Subcutaneous abdominal adipose tissue (tissue), 5 donors: ENCODE data around the gene CYB5D1.

Experiments used
- H3K27ac ChIP-seq: one replicate; pipeline ENCODE4 v1.7.0; 2013; ENCODE audit warnings: low read depth, mild to moderate bottlenecking, inconsistent platforms, low read length, moderate library complexity
- H3K27me3 ChIP-seq, 5 donors: one replicate each; pipeline ENCODE4 v1.7.0; 2013; ENCODE audit warnings: low read length in 5 of 5, inconsistent platforms in 1 of 5; ENCODE audit not compliant: control insufficient read depth in 5 of 5, insufficient read depth in 4 of 5
- H3K36me3 ChIP-seq, 5 donors: one replicate each; pipeline ENCODE4 v1.7.0; 2013; ENCODE audit warnings: low read length in 5 of 5; ENCODE audit not compliant: control insufficient read depth in 5 of 5, insufficient read depth in 5 of 5
- H3K4me1 ChIP-seq, 5 donors: one replicate each; pipeline ENCODE4 v1.7.0; 2013; ENCODE audit warnings: low read length in 5 of 5, mild to moderate bottlenecking in 3 of 5, moderate library complexity in 1 of 5; ENCODE audit not compliant: control insufficient read depth in 5 of 5, insufficient read depth in 5 of 5
- H3K4me3 ChIP-seq, 5 donors: one replicate each; pipeline ENCODE4 v1.7.0; 2013; ENCODE audit warnings: low read length in 5 of 5, low read depth in 1 of 5
- H3K9ac ChIP-seq, 5 donors: one replicate each; pipeline ENCODE4 v1.7.0; 2013; ENCODE audit warnings: low read length in 5 of 5, mild to moderate bottlenecking in 4 of 5, moderate library complexity in 3 of 5
- H3K9me3 ChIP-seq, 5 donors: one replicate each; pipeline ENCODE4 v1.7.0; 2013; ENCODE audit warnings: low read length in 5 of 5; ENCODE audit not compliant: control insufficient read depth in 5 of 5
- donor health status: healthy.
- donor health status: healthy.
- donor health status: healthy.
- donor health status: healthy.
- donor health status: healthy.

CYB5D1 gene

GRCh38 chr17:7844292-7845154 is 13.3 kb upstream of the CYB5D1 start:
- H3K27ac ChIP-seq, result peak overlapping the region; percentile 100
- peak overlapping the region; percentile 68 to 94 (median 91) for H3K4me3 ChIP-seq
- H3K9me3 ChIP-seq, result no peaks in the 10 kb centered on the region
- peaks cover 0 to 46% (median 33%) of the 10 kb centered on the region in 5 donors for H3K36me3 ChIP-seq
- H3K4me1 ChIP-seq, result peaks cover 12 to 46% (median 34%) of the 10 kb centered on the region in 5 donors
- H3K27me3 ChIP-seq, result peaks cover 0 to 6% (median 0%) of the 10 kb centered on the region in 5 donors
- H3K9ac ChIP-seq, result peak overlapping the region; percentile 81 to 98 (median 95)

- H3K27ac ChIP-seq, result peak overlapping the region; percentile 100
- peaks cover 0 to 51% (median 43%) of the 10 kb centered on the region in 5 donors for H3K36me3 ChIP-seq
- H3K27me3 ChIP-seq, result peaks cover 0 to 6% (median 0%) of the 10 kb centered on the region in 5 donors
- H3K4me1 ChIP-seq, result peaks cover 12 to 40% (median 27%) of the 10 kb centered on the region in 5 donors
- peak overlapping the region in 4 of 5 donors; percentile 92 to 98 (median 96) for H3K9ac ChIP-seq
- no peaks in the 10 kb centered on the region for H3K9me3 ChIP-seq
- peak overlapping the region; percentile 48 to 94 (median 91) for H3K4me3 ChIP-seq
Measured at GRCh38 chr17:7845359-7846062, 12.3 kb upstream of the CYB5D1 start.

- Histone ChIP-seq H3K9me3 (no peaks in the 10 kb centered on the region), H3K4me3 (peak overlapping the region in 3 of 5 donors; percentile 6 to 17 (median 16)), H3K4me1 (peaks cover 9 to 36% (median 21%) of the 10 kb centered on the region in 5 donors), H3K27ac (no peak overlapping the region), H3K27me3 (peaks cover 0 to 6% (median 0%) of the 10 kb centered on the region in 5 donors), H3K36me3 (peaks cover 0 to 56% (median 49%) of the 10 kb centered on the region in 5 donors), H3K9ac (no peak overlapping the region)
Measured at GRCh38 chr17:7846063-7846735, 11.6 kb upstream of the CYB5D1 start.

GRCh38 chr17:7846765-7847661 is 10.8 kb upstream of the CYB5D1 start:
- Histone ChIP-seq H3K4me3 (peak overlapping the region in 1 of 5 donors; percentile 16), H3K9me3 (no peaks in the 10 kb centered on the region), H3K4me1 (peaks cover 6 to 40% (median 22%) of the 10 kb centered on the region in 5 donors), H3K36me3 (peaks cover 0 to 63% (median 56%) of the 10 kb centered on the region in 5 donors), H3K27me3 (peaks cover 0 to 6% (median 0%) of the 10 kb centered on the region in 5 donors), H3K27ac (no peak overlapping the region), H3K9ac (no peak overlapping the region)

GRCh38 chr17:7848131-7848579 is 9.6 kb upstream of the CYB5D1 start:
- peaks cover 0 to 73% (median 68%) of the 10 kb centered on the region in 5 donors for H3K36me3 ChIP-seq
- H3K27ac ChIP-seq, result no peak overlapping the region
- H3K9ac ChIP-seq, result no peak overlapping the region
- no peaks in the 10 kb centered on the region for H3K9me3 ChIP-seq
- peaks cover 0 to under 1% (median 0%) of the 10 kb centered on the region in 5 donors for H3K27me3 ChIP-seq
- H3K4me3 ChIP-seq, result no peak overlapping the region
- H3K4me1 ChIP-seq, result peaks cover 2 to 39% (median 26%) of the 10 kb centered on the region in 5 donors

- Histone ChIP-seq H3K4me1 (peaks cover 2 to 33% (median 24%) of the 10 kb centered on the region in 5 donors), H3K27me3 (no peaks in the 10 kb centered on the region), H3K9me3 (no peaks in the 10 kb centered on the region), H3K27ac (no peak overlapping the region), H3K36me3 (peaks cover 0 to 76% (median 71%) of the 10 kb centered on the region in 5 donors), H3K9ac (no peak overlapping the region), H3K4me3 (no peak overlapping the region)
Measured at GRCh38 chr17:7848739-7849129, 9.1 kb upstream of the CYB5D1 start.

GRCh38 chr17:7849130-7849750 is 8.6 kb upstream of the CYB5D1 start:
- no peak overlapping the region for H3K9ac ChIP-seq
- H3K36me3 ChIP-seq, result peaks cover 0 to 76% (median 71%) of the 10 kb centered on the region in 5 donors
- H3K27me3 ChIP-seq, result no peaks in the 10 kb centered on the region
- peaks cover 2 to 29% (median 22%) of the 10 kb centered on the region in 5 donors for H3K4me1 ChIP-seq
- no peaks in the 10 kb centered on the region for H3K9me3 ChIP-seq
- H3K4me3 ChIP-seq, result no peak overlapping the region
- H3K27ac ChIP-seq, result no peak overlapping the region

- Histone ChIP-seq H3K4me3 (no peak overlapping the region), H3K36me3 (peaks cover 0 to 76% (median 71%) of the 10 kb centered on the region in 5 donors), H3K9ac (no peak overlapping the region), H3K9me3 (no peaks in the 10 kb centered on the region), H3K27ac (no peak overlapping the region), H3K4me1 (peaks cover 0 to 25% (median 18%) of the 10 kb centered on the region in 5 donors), H3K27me3 (no peaks in the 10 kb centered on the region)
Measured at GRCh38 chr17:7849751-7850504, 7.9 kb upstream of the CYB5D1 start.
